Measurements from ENCODE around the gene C5orf15.

- TF ChIP-seq CTCF (IDR thresholded peaks at IDR 0.05; ENCODE audit: insufficient read depth, low read length) = no peak
- TF ChIP-seq REST (IDR thresholded peaks at IDR 0.05; ENCODE audit: insufficient replicate concordance, low read depth) = no peak
Measured at GRCh38 chr5:133998042-133998441, 29.6 kb upstream of the C5orf15 start.

All from HL-60 (cell line).